GM23248 (cell line): ENCODE data around the gene ST6GALNAC3.

Source experiments
- EZH2 ChIP-seq: fragments of 200-600 bp; sonication (generic); IDR thresholded peaks from 2 replicates; pipeline ENCODE4 v1.6.1; 2018; ENCODE audit warnings: antibody characterized with exemption, mild to moderate bottlenecking; ENCODE audit not compliant: insufficient read depth, poor library complexity, severe bottlenecking
- EZH2phosphoT487 ChIP-seq: fragments of 200-600 bp; sonication (generic); IDR thresholded peaks from 2 replicates; pipeline ENCODE4 v1.6.1; 2018; ENCODE audit warnings: antibody characterized with exemption, moderate library complexity, mild to moderate bottlenecking, low read depth; ENCODE audit not compliant: insufficient read depth

DNA sequence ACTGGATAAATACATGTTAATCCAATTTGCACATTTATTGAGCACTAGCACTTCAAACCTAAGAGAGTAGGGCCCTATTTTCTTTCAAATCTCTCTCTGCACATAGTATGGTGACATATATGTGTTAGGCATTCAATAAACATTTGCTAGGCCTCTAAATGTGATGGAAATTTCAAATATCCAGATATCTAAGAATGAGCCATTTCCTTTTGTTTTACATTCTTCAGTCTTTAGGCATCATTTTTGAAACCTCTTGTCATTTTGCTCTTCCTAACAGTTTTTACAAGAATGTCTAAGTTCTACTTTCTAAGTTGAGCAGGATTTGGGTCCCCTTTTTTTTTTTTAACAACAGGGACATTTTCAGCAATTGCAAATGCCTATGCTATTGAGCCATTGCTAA, 397.0 kb downstream of the ST6GALNAC3 start:
- TF ChIP-seq EZH2 = no peak
- no peak for TF ChIP-seq EZH2phosphoT487
